WTC11 (cell line): ENCODE measurements around the gene LPIN3. TPM values are rescaled to one million over a fixed set of nuclear protein-coding genes. Genes with fewer than 3 reads are reported as not detected.

Experiments used
- ATAC-seq: fragments of 200-7000 bp; cut with Tn5 transposase; 2 replicates; pipeline ENCODE4 v1.10.0; 2021; ENCODE audit warnings: mild to moderate bottlenecking, moderate library complexity
- CTCF ChIA-PET: fragments of 300-600 bp; sonication (Branson Sonifier 250); formaldehyde crosslinking; loops from one replicate; lab custom pipeline; 2021; ENCODE audit warnings: antibody characterized with exemption; lab: Charles Lee
- POLR2A ChIA-PET: fragments of 350-600 bp; sonication (Branson Sonifier 250); formaldehyde crosslinking; loops from one replicate; lab custom pipeline; 2021; ENCODE audit warnings: antibody characterized with exemption; lab: Charles Lee
- DNase-seq: peaks from one replicate; pipeline ENCODE4 v3.0.0; 2021; ENCODE audit warnings: low spot score
- H3K27ac Mint-ChIP-seq: 2 replicates; pipeline ENCODE4 v1.8.0; 2021; ENCODE audit warnings: mixed read lengths
- H3K27me3 Mint-ChIP-seq: 2 replicates; pipeline ENCODE4 v1.8.0; 2021; ENCODE audit warnings: low read depth, mild to moderate bottlenecking, moderate library complexity, mixed read lengths
- H3K36me3 Mint-ChIP-seq: 2 replicates; pipeline ENCODE4 v1.8.0; 2021; ENCODE audit warnings: mixed read lengths
- H3K4me1 Mint-ChIP-seq: 2 replicates; pipeline ENCODE4 v1.8.0; 2022; ENCODE audit warnings: mixed read lengths
- H3K4me3 Mint-ChIP-seq: 2 replicates; pipeline ENCODE4 v1.8.0; 2021; ENCODE audit warnings: mild to moderate bottlenecking, moderate library complexity, mixed read lengths
- H3K9me3 Mint-ChIP-seq: 2 replicates; pipeline ENCODE4 v1.8.0; 2021; ENCODE audit warnings: mixed read lengths
- ATF1 ChIP-seq: sonication (generic); formaldehyde crosslinking; IDR thresholded peaks from 2 replicates; pipeline ENCODE4 v1.8.1; 2023; ENCODE audit warnings: mild to moderate bottlenecking, moderate library complexity, missing genetic modification reagents
- EMX1 ChIP-seq: fragments of 250-450 bp; sonication (Bioruptor Pico); IDR thresholded peaks from 2 replicates; pipeline ENCODE4 v1.8.0; 2021; ENCODE audit warnings: mild to moderate bottlenecking
- ESRRA ChIP-seq: sonication (generic); formaldehyde crosslinking; IDR thresholded peaks from 2 replicates; pipeline ENCODE4 v1.8.1; 2022; ENCODE audit warnings: mild to moderate bottlenecking, missing genetic modification reagents, borderline replicate concordance
- ETV6 ChIP-seq: sonication (generic); formaldehyde crosslinking; IDR thresholded peaks from 2 replicates; pipeline ENCODE4 v1.8.1; 2022; ENCODE audit warnings: mild to moderate bottlenecking, missing genetic modification reagents
- GABPB1 ChIP-seq: sonication (generic); formaldehyde crosslinking; IDR thresholded peaks from 2 replicates; pipeline ENCODE4 v1.8.1; 2023; ENCODE audit warnings: mild to moderate bottlenecking, missing genetic modification reagents
- GRHL2 ChIP-seq: fragments of 250-450 bp; sonication (Bioruptor Pico); IDR thresholded peaks from 2 replicates; pipeline ENCODE4 v1.8.0; 2022; ENCODE audit warnings: mild to moderate bottlenecking, moderate library complexity; ENCODE audit not compliant: insufficient replicate concordance, severe bottlenecking
- MXD4 ChIP-seq: fragments of 250-450 bp; sonication (Bioruptor Pico); IDR thresholded peaks from 2 replicates; pipeline ENCODE4 v1.8.0; 2021; ENCODE audit warnings: mild to moderate bottlenecking, moderate library complexity, borderline replicate concordance
- NR1H2 ChIP-seq: sonication (generic); formaldehyde crosslinking; IDR thresholded peaks from 2 replicates; pipeline ENCODE4 v1.9.0; 2021; ENCODE audit warnings: mild to moderate bottlenecking, moderate library complexity, missing genetic modification reagents
- RELA ChIP-seq: sonication (generic); formaldehyde crosslinking; IDR thresholded peaks from 2 replicates; pipeline ENCODE4 v1.8.1; 2022; ENCODE audit warnings: missing genetic modification reagents, mild to moderate bottlenecking, borderline replicate concordance
- SP1 ChIP-seq: sonication (generic); formaldehyde crosslinking; conservative IDR thresholded peaks from 2 replicates; pipeline ENCODE4 v1.8.1; 2022; ENCODE audit warnings: missing genetic modification reagents
- ZNF219 ChIP-seq: sonication (generic); formaldehyde crosslinking; IDR thresholded peaks from 2 replicates; pipeline ENCODE4 v1.8.0; 2023; ENCODE audit warnings: missing genetic modification reagents, mild to moderate bottlenecking, borderline replicate concordance
- ZNF232 ChIP-seq: sonication (generic); formaldehyde crosslinking; IDR thresholded peaks from 2 replicates; pipeline ENCODE4 v1.8.0; 2022; ENCODE audit warnings: mild to moderate bottlenecking, missing genetic modification reagents
- ZNF396 ChIP-seq: fragments of 250-450 bp; sonication (Bioruptor Pico); IDR thresholded peaks from 2 replicates; pipeline ENCODE4 v1.8.0; 2021; ENCODE audit warnings: mild to moderate bottlenecking, moderate library complexity, borderline replicate concordance
- total RNA-seq: library from RNA; stranded (reverse); gene quantifications from 3 replicates; pipeline ENCODE4 v1.2.3, GENCODE V29; 2021
- TF ChIP-seq, protein P1 (sequence below): sonication (generic); formaldehyde crosslinking; IDR thresholded peaks from 2 replicates; pipeline ENCODE4 v1.8.1; 2023; ENCODE audit warnings: mild to moderate bottlenecking, missing genetic modification reagents, moderate library complexity
- TF ChIP-seq, protein P2 (sequence below): sonication (generic); formaldehyde crosslinking; IDR thresholded peaks from 2 replicates; pipeline ENCODE4 v1.8.0; 2022; ENCODE audit warnings: mild to moderate bottlenecking, missing genetic modification reagents
- TF ChIP-seq, protein P3 (sequence below): fragments of 250-450 bp; sonication (Bioruptor Pico); IDR thresholded peaks from 2 replicates; pipeline ENCODE4 v2.1.2; 2022; ENCODE audit warnings: mild to moderate bottlenecking, moderate library complexity
- TF ChIP-seq, protein P4 (sequence below): sonication (generic); formaldehyde crosslinking; IDR thresholded peaks from 2 replicates; pipeline ENCODE4 v1.8.1; 2022; ENCODE audit warnings: mild to moderate bottlenecking, moderate library complexity, missing genetic modification reagents
- TF ChIP-seq, protein P5 (sequence below): sonication (generic); formaldehyde crosslinking; IDR thresholded peaks from 2 replicates; pipeline ENCODE4 v1.8.0; 2023; ENCODE audit warnings: mild to moderate bottlenecking, missing genetic modification reagents

Gene LPIN3
- total RNA-seq, 1 experiment from 2014 or later, result 7.9 TPM

DNA sequence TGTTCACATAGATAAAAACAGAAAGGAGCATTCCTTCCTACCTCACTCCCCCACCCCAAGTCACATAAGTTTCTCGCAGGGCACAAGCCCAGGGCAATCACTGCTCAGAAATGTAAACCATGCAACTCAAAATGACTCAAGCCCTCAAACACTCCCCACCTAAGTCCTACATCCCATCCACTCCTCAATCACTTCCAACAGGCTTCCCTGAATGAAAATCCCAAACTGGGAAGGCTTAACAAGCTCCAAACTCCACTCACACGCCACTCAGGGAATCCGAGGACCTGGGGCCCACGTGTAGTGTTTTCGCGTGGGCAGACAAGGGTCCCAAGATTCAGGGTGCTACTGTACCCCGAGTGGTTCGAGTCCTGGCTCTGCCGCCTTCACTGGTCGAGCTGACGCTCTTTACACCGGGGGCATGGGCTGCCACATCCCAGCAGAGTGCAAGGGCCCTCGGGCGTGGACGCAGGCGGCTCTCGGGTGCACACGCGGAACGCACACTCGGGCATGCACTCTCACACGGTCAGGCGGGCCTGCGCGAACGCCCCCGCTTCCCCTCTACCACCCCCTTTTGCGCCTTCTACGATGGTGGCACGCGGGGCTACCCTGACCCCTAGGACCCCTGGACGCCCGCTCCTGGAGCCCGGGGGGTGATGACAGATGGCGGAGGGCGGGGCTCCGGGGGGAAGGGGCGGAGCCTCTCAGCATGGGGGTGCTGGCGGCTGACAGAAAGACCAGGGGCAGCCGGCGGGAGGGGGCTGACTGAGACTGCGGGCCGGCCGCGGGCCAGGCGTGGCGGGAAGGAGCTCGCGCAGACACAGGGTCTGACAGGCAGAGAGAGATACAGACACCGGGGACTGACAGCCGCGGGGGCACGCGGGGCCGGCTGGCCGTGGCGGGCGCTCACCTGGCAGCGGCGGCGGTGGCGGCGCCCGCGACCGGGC lies 23.7 kb upstream of the LPIN3 start (continued):
- TF ChIP-seq ESRRA (CRISPR knock-in tag), result no peak

DNA sequence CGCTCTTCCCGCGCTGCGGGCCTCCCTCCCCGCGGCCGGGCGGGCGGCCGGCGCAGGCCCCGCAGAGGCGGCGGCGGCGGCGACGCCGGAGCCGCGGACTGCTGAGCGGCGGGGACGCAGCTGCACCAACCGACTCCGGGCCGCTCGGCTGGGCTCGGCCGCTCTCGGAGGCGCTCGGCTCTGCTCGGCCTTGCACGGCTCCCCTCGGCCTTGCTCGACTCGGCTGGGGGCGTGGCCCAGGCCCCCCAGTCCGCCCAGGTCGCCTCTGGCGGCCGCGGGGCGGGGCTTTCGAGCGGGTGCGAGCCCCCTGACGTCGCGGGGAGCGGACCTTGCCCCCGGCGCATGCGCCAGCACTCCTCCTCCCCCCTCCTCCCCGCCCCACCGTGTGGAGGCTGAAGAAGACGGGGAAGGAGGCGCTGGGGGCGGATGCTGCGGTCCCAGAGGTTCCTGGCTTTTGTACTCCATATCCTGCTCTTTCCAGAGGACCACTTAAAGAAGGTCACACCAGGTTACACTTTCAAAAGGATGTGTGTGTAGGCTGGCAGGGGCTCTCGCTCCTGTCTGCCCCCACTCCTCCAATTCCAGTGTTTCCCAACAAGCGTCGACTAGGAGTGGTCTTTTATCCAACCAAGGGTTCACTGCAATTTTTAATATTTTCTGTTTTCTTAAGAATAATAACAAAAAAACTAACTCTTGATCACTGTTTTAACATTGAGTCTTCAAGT lies 22.9 kb upstream of the LPIN3 start, which contains the start of gene ZHX3:
Gene ZHX3 (minus strand): TSS at position 186 of the 725 bp plus-strand sequence. CDS start 112,815 bp downstream, outside the sequence.
- no peak for TF ChIP-seq ZNF219 (CRISPR knock-in tag)
- TF ChIP-seq ZNF232 (CRISPR knock-in tag), result 0 out of 2 replicates have a peak, but pooled peaks have one; percentile 24
- ChIA-PET POLR2A (no interaction called here), CTCF (interaction anchor here (0.5 to 2.4 kb wide), 6 partner anchors 8 to 182 kb away, joined by 4 to 12 read pairs (median 5); partner anchors contain the start of gene LPIN3)
- peaks cover 15% of the 10 kb centered on the region for H3K4me1 Mint-ChIP-seq
- ATAC-seq (peak; percentile 99), DNase-seq (peak; percentile 97)
- H3K9me3 Mint-ChIP-seq, result no peaks in the 10 kb centered on the region
- H3K27me3 Mint-ChIP-seq, result peaks cover 24% of the 10 kb centered on the region
- H3K36me3 Mint-ChIP-seq, result no peaks in the 10 kb centered on the region
- no peak within 1 kb of the TSS; the same call in 1 of the 2 replicates for H3K27ac Mint-ChIP-seq
- H3K4me3 Mint-ChIP-seq, result peak within 1 kb of the TSS; percentile 75

DNA sequence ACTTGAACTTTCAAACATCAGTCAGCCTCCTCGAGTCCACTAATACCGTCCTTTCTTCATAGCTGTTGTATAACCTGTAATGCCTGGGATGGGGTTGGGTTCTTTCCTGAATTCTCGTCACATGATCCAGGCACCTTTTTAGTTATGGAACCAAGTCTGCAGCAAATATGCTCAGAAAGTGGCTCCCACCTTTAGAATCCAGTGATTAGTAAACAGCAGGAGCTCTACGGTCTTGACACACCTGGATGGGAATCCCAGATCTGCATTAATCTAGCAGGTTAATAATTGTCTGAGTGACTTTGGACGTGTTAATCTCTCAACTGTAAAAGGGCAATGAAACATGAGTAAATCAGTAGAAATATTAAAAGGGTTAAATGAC lies 22.4 kb upstream of the LPIN3 start:
- ChIA-PET CTCF (interaction anchor here (0.7 to 2.4 kb wide), 5 partner anchors 9 to 183 kb away, joined by 3 to 12 read pairs (median 6); partner anchors contain the start of gene LPIN3), POLR2A (no interaction called here)
- no peaks in the 10 kb centered on the region for H3K9me3 Mint-ChIP-seq
- peaks cover 24% of the 10 kb centered on the region for H3K27me3 Mint-ChIP-seq
- no peak overlapping the region for H3K27ac Mint-ChIP-seq
- peaks cover 15% of the 10 kb centered on the region for H3K4me1 Mint-ChIP-seq
- no peak for ATAC-seq
- H3K36me3 Mint-ChIP-seq, result no peaks in the 10 kb centered on the region
- no peak for DNase-seq
- no peak for TF ChIP-seq ZNF396 (CRISPR knock-in tag)
- TF ChIP-seq NR1H2, result no peak
- TF ChIP-seq, protein P1, sequence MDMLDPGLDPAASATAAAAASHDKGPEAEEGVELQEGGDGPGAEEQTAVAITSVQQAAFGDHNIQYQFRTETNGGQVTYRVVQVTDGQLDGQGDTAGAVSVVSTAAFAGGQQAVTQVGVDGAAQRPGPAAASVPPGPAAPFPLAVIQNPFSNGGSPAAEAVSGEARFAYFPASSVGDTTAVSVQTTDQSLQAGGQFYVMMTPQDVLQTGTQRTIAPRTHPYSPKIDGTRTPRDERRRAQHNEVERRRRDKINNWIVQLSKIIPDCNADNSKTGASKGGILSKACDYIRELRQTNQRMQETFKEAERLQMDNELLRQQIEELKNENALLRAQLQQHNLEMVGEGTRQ (CRISPR knock-in tag), result peak; percentile 58
- peak overlapping the region; percentile 65 for H3K4me3 Mint-ChIP-seq

DNA sequence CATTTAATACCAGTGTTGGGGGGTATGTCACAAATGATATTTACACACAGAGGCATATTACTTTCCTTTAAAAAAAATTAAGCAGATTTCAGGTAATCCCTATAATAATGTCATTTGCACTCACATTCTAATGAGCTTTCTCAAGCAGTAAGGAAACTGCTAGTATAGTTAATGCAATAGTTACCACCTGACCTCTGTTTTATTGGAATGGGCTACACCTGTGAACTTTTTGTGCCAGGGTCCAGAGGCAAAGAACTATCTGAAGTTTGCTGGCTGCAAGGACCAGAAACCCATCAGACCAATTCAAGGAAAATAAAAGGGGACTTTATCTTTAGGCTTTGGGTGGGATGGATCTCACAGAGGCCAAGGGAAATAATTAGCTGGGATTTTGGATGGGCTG lies 20.2 kb upstream of the LPIN3 start:
- TF ChIP-seq ATF1 (CRISPR knock-in tag), result no peak
- TF ChIP-seq, protein P2, sequence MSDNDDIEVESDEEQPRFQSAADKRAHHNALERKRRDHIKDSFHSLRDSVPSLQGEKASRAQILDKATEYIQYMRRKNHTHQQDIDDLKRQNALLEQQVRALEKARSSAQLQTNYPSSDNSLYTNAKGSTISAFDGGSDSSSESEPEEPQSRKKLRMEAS (CRISPR knock-in tag), result no peak
- TF ChIP-seq, protein P3, sequence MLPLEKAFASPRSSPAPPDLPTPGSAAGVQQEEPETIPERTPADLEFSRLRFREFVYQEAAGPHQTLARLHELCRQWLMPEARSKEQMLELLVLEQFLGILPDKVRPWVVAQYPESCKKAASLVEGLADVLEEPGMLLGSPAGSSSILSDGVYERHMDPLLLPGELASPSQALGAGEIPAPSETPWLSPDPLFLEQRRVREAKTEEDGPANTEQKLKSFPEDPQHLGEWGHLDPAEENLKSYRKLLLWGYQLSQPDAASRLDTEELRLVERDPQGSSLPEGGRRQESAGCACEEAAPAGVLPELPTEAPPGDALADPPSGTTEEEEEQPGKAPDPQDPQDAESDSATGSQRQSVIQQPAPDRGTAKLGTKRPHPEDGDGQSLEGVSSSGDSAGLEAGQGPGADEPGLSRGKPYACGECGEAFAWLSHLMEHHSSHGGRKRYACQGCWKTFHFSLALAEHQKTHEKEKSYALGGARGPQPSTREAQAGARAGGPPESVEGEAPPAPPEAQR (CRISPR knock-in tag), result no peak
- no peak for TF ChIP-seq EMX1 (CRISPR knock-in tag)
- no peak for TF ChIP-seq ZNF219 (CRISPR knock-in tag)
- TF ChIP-seq, all 79 proteins: peak for 0
- ATAC-seq (no peak), DNase-seq (no peak)
- Mint-ChIP-seq H3K4me3 (no peak overlapping the region), H3K27ac (no peak overlapping the region), H3K27me3 (peaks cover 24% of the 10 kb centered on the region), H3K9me3 (no peaks in the 10 kb centered on the region), H3K4me1 (peaks cover 15% of the 10 kb centered on the region), H3K36me3 (no peaks in the 10 kb centered on the region)
- ChIA-PET POLR2A (no interaction called here), CTCF (interaction anchor here (1.0 kb wide), 1 partner anchor 147 kb away, joined by 3 read pairs; no protein-coding TSS in a partner anchor)

DNA sequence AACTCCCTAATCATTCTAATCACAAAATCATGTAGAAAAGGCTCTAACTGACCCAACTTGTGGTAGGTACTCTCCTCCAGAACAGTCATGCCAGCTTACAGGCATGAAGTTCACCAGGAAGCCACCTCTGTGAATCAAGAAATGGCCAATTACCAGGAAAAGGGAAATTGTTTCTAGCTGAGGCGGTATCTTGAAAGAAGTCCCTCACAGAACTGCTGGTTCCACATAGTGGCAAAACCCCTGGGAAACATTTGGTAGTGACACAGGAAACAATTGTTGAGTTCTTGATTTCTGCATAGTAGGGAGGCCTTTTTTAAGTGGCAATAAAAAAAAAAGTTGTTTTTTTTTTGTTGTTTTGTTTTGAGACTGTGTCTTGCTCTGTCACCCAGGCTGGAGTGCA lies 19.6 kb upstream of the LPIN3 start:
- ATAC-seq (no peak), DNase-seq (no peak)
- no peaks in the 10 kb centered on the region for H3K36me3 Mint-ChIP-seq
- peaks cover 24% of the 10 kb centered on the region for H3K27me3 Mint-ChIP-seq
- H3K4me3 Mint-ChIP-seq, result no peak overlapping the region
- H3K4me1 Mint-ChIP-seq, result peaks cover 15% of the 10 kb centered on the region
- no peak overlapping the region for H3K27ac Mint-ChIP-seq
- CTCF ChIA-PET, result interaction anchor here (1.0 kb wide), 1 partner anchor 148 kb away, joined by 3 read pairs; no protein-coding TSS in a partner anchor
- no peaks in the 10 kb centered on the region for H3K9me3 Mint-ChIP-seq
- POLR2A ChIA-PET, result no interaction called here
- TF ChIP-seq MXD4 (CRISPR knock-in tag) (no peak), RELA (CRISPR knock-in tag) (no peak), ETV6 (CRISPR knock-in tag) (no peak), SP1 (no peak), GRHL2 (CRISPR knock-in tag) (no peak), ZNF396 (CRISPR knock-in tag) (no peak), GABPB1 (CRISPR knock-in tag) (no peak)
- TF ChIP-seq, protein P4, sequence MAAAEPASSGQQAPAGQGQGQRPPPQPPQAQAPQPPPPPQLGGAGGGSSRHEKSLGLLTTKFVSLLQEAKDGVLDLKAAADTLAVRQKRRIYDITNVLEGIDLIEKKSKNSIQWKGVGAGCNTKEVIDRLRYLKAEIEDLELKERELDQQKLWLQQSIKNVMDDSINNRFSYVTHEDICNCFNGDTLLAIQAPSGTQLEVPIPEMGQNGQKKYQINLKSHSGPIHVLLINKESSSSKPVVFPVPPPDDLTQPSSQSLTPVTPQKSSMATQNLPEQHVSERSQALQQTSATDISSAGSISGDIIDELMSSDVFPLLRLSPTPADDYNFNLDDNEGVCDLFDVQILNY (CRISPR knock-in tag), result no peak
- TF ChIP-seq, protein P5, sequence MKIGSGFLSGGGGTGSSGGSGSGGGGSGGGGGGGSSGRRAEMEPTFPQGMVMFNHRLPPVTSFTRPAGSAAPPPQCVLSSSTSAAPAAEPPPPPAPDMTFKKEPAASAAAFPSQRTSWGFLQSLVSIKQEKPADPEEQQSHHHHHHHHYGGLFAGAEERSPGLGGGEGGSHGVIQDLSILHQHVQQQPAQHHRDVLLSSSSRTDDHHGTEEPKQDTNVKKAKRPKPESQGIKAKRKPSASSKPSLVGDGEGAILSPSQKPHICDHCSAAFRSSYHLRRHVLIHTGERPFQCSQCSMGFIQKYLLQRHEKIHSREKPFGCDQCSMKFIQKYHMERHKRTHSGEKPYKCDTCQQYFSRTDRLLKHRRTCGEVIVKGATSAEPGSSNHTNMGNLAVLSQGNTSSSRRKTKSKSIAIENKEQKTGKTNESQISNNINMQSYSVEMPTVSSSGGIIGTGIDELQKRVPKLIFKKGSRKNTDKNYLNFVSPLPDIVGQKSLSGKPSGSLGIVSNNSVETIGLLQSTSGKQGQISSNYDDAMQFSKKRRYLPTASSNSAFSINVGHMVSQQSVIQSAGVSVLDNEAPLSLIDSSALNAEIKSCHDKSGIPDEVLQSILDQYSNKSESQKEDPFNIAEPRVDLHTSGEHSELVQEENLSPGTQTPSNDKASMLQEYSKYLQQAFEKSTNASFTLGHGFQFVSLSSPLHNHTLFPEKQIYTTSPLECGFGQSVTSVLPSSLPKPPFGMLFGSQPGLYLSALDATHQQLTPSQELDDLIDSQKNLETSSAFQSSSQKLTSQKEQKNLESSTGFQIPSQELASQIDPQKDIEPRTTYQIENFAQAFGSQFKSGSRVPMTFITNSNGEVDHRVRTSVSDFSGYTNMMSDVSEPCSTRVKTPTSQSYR, result no peak
